ENCODE results near the gene KLHL40. TPM values are rescaled to one million over a fixed set of nuclear protein-coding genes. Genes with fewer than 3 reads are reported as not detected.

Gene KLHL40
- total and polyA plus RNA-seq, 9 of the 15 experiments (the other 6 are each of a cell fraction or from before 2014, with no cell fraction given): not detected

DNA sequence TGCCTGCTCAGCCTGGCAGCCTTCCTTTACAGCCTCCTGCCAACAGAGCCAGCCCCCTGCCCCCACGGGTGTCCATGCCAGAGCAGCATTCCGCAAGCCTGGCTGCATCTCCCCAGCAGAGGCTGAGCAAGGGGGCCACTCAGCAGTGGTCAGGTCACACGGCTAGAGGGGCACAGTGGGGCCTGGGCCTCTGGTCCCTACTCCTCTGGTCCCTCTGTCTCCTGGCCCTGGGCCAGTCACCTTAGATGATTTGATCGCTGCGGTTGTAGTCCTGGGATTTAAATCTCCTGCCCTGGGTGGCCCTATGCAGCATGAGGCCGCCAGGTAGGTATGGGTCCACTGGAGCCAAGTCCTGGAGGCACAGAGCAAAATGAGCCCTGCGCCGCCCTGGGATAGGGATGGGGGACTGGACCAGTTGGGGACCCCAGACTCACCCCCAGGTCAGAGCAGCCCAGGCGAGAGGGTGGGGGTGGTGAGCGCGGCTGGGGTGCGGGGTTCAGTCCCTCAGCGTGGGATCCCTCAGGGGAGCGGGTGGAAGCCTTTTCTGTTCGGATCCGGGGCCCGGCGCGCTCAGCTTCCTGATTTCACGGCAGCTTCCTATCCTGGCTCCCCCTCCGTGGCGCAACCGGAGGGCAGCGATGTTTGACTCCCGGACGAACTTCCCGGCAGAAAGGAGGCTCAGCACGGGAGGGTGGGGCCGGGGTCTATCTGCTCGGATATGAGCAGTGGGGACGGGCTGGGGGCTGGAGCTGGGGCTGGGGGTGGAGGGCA, 31.6 kb upstream of the KLHL40 start, which contains the start of gene ZBTB47:
ZBTB47 (plus strand) TSS at position 138 of the 771 bp plus-strand sequence. CDS start 4,659 bp downstream, outside the sequence.
- no TSS peak for BruUV-seq (replicated peaks)
- Histone ChIP-seq H3K36me3 (ENCODE audit: control insufficient read depth, insufficient read depth, low read length) (peaks cover 11% of the 10 kb centered on the region), H3K27me3 (ENCODE audit: control insufficient read depth in 2 of 2, insufficient read depth in 2 of 2, low read length in 2 of 2) (no peaks in the 10 kb centered on the region), H3K27ac (ENCODE audit: extremely low read depth, low read depth, low read length) (peak within 1 kb of the TSS; percentile 52), H3K4me2 (ENCODE audit: insufficient read depth, low read length) (peak within 1 kb of the TSS; percentile 78), H3K79me2 (ENCODE audit: control insufficient read depth, insufficient read depth, low read length) (no peaks in the 10 kb centered on the region), H4K20me1 (replicated peaks; ENCODE audit: control insufficient read depth, insufficient read depth, low read length) (no peaks in the 10 kb centered on the region), H3K9ac (ENCODE audit: insufficient read depth in 1 of 2, low read depth in 2 of 2, low read length in 2 of 2) (peak within 1 kb of the TSS; percentile 65 to 94; a peak in 3 of 4 replicates), H3K4me1 (replicated peaks in 1 of 2; ENCODE audit: control insufficient read depth in 2 of 2, insufficient read depth in 2 of 2, low read length in 2 of 2) (peaks cover 16 to 50% of the 10 kb centered on the region in 2 experiments), H3K9me3 (replicated peaks; ENCODE audit: control insufficient read depth, insufficient read depth, low read depth, low read length) (no peaks in the 10 kb centered on the region), H3K9me1 (ENCODE audit: control insufficient read depth, insufficient read depth, low read length) (peaks cover 4% of the 10 kb centered on the region), H3K4me3 (peak within 1 kb of the TSS; percentile 53), H2AFZ (ENCODE audit: low read depth, low read length) (peak within 1 kb of the TSS; percentile 85)
- ChIA-PET CTCF (ENCODE audit: low intra/inter-chr PET ratio) (no interaction called here), POLR2A (interaction anchor here (0.6 to 1.6 kb wide), 7 partner anchors 11 to 1670 kb away, joined by 3 to 5 read pairs (median 3); no protein-coding TSS in a partner anchor)
- 25% methylated on average over 19 of the region's 31 CpGs for WGBS (ENCODE audit: insufficient coverage, low coverage, missing lambda C conversion rate)
- intact Hi-C loops (cut with micrococcal nuclease): loop anchor here (5.0 kb wide), 1 partner anchor 71 kb away; the partner anchor contains the start of gene SEC22C
- ATAC-seq: peak; percentile 4
- no peak for FAIRE-seq
- in situ Hi-C loops (cut with MboI): loop anchor here (5.0 kb wide), 1 partner anchor 94 kb away; no protein-coding TSS in a partner anchor
- DNase-seq (ENCODE audit: extremely low read depth in 1 of 4, low spot score in 3 of 4): peak in 2 of 4 experiments; percentile 46 to 55
- TF ChIP-seq, protein P1, sequence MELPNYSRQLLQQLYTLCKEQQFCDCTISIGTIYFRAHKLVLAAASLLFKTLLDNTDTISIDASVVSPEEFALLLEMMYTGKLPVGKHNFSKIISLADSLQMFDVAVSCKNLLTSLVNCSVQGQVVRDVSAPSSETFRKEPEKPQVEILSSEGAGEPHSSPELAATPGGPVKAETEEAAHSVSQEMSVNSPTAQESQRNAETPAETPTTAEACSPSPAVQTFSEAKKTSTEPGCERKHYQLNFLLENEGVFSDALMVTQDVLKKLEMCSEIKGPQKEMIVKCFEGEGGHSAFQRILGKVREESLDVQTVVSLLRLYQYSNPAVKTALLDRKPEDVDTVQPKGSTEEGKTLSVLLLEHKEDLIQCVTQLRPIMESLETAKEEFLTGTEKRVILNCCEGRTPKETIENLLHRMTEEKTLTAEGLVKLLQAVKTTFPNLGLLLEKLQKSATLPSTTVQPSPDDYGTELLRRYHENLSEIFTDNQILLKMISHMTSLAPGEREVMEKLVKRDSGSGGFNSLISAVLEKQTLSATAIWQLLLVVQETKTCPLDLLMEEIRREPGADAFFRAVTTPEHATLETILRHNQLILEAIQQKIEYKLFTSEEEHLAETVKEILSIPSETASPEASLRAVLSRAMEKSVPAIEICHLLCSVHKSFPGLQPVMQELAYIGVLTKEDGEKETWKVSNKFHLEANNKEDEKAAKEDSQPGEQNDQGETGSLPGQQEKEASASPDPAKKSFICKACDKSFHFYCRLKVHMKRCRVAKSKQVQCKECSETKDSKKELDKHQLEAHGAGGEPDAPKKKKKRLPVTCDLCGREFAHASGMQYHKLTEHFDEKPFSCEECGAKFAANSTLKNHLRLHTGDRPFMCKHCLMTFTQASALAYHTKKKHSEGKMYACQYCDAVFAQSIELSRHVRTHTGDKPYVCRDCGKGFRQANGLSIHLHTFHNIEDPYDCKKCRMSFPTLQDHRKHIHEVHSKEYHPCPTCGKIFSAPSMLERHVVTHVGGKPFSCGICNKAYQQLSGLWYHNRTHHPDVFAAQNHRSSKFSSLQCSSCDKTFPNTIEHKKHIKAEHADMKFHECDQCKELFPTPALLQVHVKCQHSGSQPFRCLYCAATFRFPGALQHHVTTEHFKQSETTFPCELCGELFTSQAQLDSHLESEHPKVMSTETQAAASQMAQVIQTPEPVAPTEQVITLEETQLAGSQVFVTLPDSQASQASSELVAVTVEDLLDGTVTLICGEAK (IDR thresholded peaks at IDR 0.05): peak; percentile 42
- TF ChIP-seq, protein P1 (CRISPR knock-in tag; IDR thresholded peaks at IDR 0.05): no peak
- TF ChIP-seq POLR2G (IDR thresholded peaks at IDR 0.05; ENCODE audit: low read depth, low read length) (no peak; the same call in 1 of the 2 replicates), PTRF (tag; IDR thresholded peaks at IDR 0.05) (no peak), TAF1 (IDR thresholded peaks at IDR 0.05; ENCODE audit: control insufficient read depth, extremely low read depth, insufficient read depth, low read length, severe bottlenecking) (peak; percentile 15), NFIC (IDR thresholded peaks at IDR 0.05) (peak; percentile 75)
- TF ChIP-seq, protein P2, sequence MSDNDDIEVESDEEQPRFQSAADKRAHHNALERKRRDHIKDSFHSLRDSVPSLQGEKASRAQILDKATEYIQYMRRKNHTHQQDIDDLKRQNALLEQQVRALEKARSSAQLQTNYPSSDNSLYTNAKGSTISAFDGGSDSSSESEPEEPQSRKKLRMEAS (CRISPR knock-in tag; IDR thresholded peaks at IDR 0.05): 0 out of 2 replicates have a peak, but pooled peaks have one; percentile 42
